ENCODE results near the gene TXNIP.

DNA sequence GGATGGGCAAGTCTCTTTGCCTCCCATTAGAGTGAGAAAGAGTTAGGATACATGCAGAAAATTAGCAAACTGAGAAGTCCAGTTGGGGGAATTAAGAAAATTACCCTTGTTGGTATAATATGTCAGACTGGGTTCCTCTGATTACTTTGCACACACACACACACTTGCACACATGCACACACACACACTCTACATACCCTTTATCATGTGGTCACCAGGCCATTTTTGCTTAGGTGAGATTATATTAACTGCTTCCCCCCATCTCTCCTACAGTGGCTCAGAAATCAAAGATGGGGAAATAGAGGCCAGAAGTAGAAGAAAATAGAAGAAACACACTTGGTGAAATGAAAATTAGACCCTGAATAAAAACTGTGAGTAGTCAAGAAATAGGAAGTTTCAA lies 37.6 kb downstream of the TXNIP start:
- TF ChIP-seq ZFP30 (CRISPR knock-in tag; IDR thresholded peaks at IDR 0.05) (no peak), ESRRG (CRISPR knock-in tag; IDR thresholded peaks at IDR 0.05) (no peak), ZC3H10 (CRISPR knock-in tag; IDR thresholded peaks at IDR 0.05) (no peak), CSDC2 (CRISPR knock-in tag; IDR thresholded peaks at IDR 0.05) (no peak), ISL1 (CRISPR knock-in tag; IDR thresholded peaks at IDR 0.05) (no peak), ZFP3 (CRISPR knock-in tag; IDR thresholded peaks at IDR 0.05) (no peak), GLIS3 (CRISPR knock-in tag; IDR thresholded peaks at IDR 0.05) (no peak)
- TF ChIP-seq, protein P1, sequence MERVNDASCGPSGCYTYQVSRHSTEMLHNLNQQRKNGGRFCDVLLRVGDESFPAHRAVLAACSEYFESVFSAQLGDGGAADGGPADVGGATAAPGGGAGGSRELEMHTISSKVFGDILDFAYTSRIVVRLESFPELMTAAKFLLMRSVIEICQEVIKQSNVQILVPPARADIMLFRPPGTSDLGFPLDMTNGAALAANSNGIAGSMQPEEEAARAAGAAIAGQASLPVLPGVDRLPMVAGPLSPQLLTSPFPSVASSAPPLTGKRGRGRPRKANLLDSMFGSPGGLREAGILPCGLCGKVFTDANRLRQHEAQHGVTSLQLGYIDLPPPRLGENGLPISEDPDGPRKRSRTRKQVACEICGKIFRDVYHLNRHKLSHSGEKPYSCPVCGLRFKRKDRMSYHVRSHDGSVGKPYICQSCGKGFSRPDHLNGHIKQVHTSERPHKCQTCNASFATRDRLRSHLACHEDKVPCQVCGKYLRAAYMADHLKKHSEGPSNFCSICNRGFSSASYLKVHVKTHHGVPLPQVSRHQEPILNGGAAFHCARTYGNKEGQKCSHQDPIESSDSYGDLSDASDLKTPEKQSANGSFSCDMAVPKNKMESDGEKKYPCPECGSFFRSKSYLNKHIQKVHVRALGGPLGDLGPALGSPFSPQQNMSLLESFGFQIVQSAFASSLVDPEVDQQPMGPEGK (CRISPR knock-in tag; IDR thresholded peaks at IDR 0.05; ENCODE audit: borderline replicate concordance), result no peak
- TF ChIP-seq, protein P2, sequence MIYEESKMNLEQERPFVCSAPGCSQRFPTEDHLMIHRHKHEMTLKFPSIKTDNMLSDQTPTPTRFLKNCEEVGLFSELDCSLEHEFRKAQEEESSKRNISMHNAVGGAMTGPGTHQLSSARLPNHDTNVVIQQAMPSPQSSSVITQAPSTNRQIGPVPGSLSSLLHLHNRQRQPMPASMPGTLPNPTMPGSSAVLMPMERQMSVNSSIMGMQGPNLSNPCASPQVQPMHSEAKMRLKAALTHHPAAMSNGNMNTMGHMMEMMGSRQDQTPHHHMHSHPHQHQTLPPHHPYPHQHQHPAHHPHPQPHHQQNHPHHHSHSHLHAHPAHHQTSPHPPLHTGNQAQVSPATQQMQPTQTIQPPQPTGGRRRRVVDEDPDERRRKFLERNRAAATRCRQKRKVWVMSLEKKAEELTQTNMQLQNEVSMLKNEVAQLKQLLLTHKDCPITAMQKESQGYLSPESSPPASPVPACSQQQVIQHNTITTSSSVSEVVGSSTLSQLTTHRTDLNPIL (CRISPR knock-in tag; IDR thresholded peaks at IDR 0.05; ENCODE audit: low read depth), result no peak
- TF ChIP-seq, protein P3, sequence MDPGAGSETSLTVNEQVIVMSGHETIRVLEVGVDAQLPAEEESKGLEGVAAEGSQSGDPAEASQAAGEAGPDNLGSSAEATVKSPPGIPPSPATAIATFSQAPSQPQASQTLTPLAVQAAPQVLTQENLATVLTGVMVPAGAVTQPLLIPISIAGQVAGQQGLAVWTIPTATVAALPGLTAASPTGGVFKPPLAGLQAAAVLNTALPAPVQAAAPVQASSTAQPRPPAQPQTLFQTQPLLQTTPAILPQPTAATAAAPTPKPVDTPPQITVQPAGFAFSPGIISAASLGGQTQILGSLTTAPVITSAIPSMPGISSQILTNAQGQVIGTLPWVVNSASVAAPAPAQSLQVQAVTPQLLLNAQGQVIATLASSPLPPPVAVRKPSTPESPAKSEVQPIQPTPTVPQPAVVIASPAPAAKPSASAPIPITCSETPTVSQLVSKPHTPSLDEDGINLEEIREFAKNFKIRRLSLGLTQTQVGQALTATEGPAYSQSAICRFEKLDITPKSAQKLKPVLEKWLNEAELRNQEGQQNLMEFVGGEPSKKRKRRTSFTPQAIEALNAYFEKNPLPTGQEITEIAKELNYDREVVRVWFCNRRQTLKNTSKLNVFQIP (CRISPR knock-in tag; IDR thresholded peaks at IDR 0.05; ENCODE audit: borderline replicate concordance, low read depth), result no peak
- TF ChIP-seq, protein P4, sequence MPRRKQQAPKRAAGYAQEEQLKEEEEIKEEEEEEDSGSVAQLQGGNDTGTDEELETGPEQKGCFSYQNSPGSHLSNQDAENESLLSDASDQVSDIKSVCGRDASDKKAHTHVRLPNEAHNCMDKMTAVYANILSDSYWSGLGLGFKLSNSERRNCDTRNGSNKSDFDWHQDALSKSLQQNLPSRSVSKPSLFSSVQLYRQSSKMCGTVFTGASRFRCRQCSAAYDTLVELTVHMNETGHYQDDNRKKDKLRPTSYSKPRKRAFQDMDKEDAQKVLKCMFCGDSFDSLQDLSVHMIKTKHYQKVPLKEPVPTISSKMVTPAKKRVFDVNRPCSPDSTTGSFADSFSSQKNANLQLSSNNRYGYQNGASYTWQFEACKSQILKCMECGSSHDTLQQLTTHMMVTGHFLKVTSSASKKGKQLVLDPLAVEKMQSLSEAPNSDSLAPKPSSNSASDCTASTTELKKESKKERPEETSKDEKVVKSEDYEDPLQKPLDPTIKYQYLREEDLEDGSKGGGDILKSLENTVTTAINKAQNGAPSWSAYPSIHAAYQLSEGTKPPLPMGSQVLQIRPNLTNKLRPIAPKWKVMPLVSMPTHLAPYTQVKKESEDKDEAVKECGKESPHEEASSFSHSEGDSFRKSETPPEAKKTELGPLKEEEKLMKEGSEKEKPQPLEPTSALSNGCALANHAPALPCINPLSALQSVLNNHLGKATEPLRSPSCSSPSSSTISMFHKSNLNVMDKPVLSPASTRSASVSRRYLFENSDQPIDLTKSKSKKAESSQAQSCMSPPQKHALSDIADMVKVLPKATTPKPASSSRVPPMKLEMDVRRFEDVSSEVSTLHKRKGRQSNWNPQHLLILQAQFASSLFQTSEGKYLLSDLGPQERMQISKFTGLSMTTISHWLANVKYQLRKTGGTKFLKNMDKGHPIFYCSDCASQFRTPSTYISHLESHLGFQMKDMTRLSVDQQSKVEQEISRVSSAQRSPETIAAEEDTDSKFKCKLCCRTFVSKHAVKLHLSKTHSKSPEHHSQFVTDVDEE (CRISPR knock-in tag; IDR thresholded peaks at IDR 0.05), result no peak

All from SK-N-SH treated with all-trans-retinoic acid at 6 μM for 48 hours (cell line).